Activated T-cell treated with anti-CD3 and anti-CD28 coated beads, Interleukin-2, amount 50 U/mL, for 4 hours (primary cell): Measurements from ENCODE around the gene RAB22A. TPM values are rescaled to one million over a fixed set of nuclear protein-coding genes. Genes with fewer than 3 reads are reported as not detected.
"Not testable (repeated sequence)": the region's sequence is repeated elsewhere in the genome, so short reads cannot be mapped to it uniquely, and the experiment has no call there.

Source experiments
- ATAC-seq, 2 donors: fragments of 200-7000 bp; cut with Tn5 transposase; one replicate each; pipeline ENCODE4 v1.10.0; 2021
- DNase-seq: peaks from one replicate; pipeline ENCODE4 v3.0.0-alpha.2; 2020
- H3K27me3 Mint-ChIP-seq: one replicate; pipeline ENCODE4 v1.8.0; 2021; ENCODE audit warnings: low read depth, mixed read lengths
- H3K36me3 Mint-ChIP-seq: one replicate; pipeline ENCODE4 v1.8.0; 2022; ENCODE audit warnings: mixed read lengths; ENCODE audit not compliant: insufficient read depth
- H3K4me1 Mint-ChIP-seq: one replicate; pipeline ENCODE4 v1.8.0; 2021; ENCODE audit warnings: low read depth, mixed read lengths
- H3K4me3 Mint-ChIP-seq: one replicate; pipeline ENCODE4 v1.8.0; 2021; ENCODE audit warnings: mild to moderate bottlenecking, moderate library complexity, mixed read lengths
- H3K9me3 Mint-ChIP-seq: one replicate; pipeline ENCODE4 v1.8.0; 2021; ENCODE audit warnings: mixed read lengths
- total RNA-seq, 3 donors: library from RNA; stranded (reverse); gene quantifications; one replicate each; pipeline ENCODE4 v1.2.1, GENCODE V29; 2021

The RAB22A gene
- total RNA-seq, 3 donors from 2014 or later = 15.9 to 17.9 (median 17.3) TPM

GRCh38 chr20:58414786-58415185, 105.3 kb downstream of the RAB22A start:
- H3K4me3 Mint-ChIP-seq, DNase-seq, H3K9me3 Mint-ChIP-seq, H3K27me3 Mint-ChIP-seq, ATAC-seq: not testable (repeated sequence)
- H3K4me1 Mint-ChIP-seq = peaks cover 44% of the 10 kb centered on the region
- H3K36me3 Mint-ChIP-seq = peaks cover 21% of the 10 kb centered on the region

DNA sequence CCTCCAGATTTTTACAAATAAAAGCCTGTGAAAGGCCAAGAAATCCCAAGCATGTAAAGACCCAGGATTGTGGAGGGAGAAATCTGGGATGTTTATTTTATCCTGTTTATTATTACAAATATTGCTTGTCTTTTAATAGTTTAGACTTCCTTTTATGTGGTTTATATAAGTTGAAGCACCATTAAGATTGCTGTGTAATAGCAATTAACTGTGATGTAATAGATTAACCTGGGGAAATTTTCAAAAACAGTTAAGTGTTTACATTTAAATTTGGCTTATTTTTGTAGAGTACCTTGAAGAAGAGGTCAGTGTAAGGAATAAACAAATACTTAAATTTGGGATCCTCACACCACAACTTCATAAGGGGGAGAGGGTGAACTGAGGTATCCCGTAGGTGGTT, 106.5 kb downstream of the RAB22A start:
- H3K36me3 Mint-ChIP-seq = peaks cover 28% of the 10 kb centered on the region
- DNase-seq (no peak), ATAC-seq (no peak)
- peaks cover 37% of the 10 kb centered on the region for H3K4me1 Mint-ChIP-seq
- H3K27me3 Mint-ChIP-seq = no peaks in the 10 kb centered on the region
- no peak overlapping the region for H3K4me3 Mint-ChIP-seq
- H3K9me3 Mint-ChIP-seq = no peaks in the 10 kb centered on the region

DNA sequence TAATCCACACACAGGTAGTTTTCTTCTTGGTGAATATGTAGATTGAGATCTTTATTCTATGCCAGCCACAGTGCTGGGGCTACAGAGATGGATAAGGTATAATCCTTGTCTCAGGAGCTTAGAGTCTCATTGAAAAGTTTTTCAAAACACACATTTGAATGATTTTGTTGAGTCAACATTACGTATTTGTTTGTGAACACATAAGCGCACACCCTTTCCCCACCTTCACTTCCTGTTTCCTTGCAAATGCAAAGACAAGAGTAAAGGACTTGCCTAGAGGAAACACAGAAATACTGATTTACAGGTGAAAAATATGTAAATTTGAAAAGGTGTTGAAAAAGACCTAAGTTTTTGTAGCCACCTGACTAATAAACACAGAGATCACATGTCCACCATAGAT, 107.3 kb downstream of the RAB22A start:
- Mint-ChIP-seq H3K4me1 (peaks cover 37% of the 10 kb centered on the region), H3K27me3 (no peaks in the 10 kb centered on the region), H3K4me3 (no peak overlapping the region), H3K36me3 (peaks cover 28% of the 10 kb centered on the region), H3K9me3 (no peaks in the 10 kb centered on the region)
- ATAC-seq (no peak), DNase-seq (no peak)

Other genes starting within 250 kb of the RAB22A start
- gene ANKRD60, start 81.1 kb upstream of the RAB22A start, total RNA-seq = not detected
- gene VAPB, start 79.5 kb downstream of the RAB22A start, total RNA-seq = 10 to 100 TPM; 34.8 to 39.1 (median 35.9) TPM
- not detected for gene APCDD1L, start 205.7 kb downstream of the RAB22A start, total RNA-seq